ENCODE measurements around the gene PLCD3. TPM values are rescaled to one million over a fixed set of nuclear protein-coding genes. Genes with fewer than 3 reads are reported as not detected.

PLCD3 gene
- total RNA-seq, 2 experiments from 2014 or later, result 4.3 to 4.4 TPM

DNA sequence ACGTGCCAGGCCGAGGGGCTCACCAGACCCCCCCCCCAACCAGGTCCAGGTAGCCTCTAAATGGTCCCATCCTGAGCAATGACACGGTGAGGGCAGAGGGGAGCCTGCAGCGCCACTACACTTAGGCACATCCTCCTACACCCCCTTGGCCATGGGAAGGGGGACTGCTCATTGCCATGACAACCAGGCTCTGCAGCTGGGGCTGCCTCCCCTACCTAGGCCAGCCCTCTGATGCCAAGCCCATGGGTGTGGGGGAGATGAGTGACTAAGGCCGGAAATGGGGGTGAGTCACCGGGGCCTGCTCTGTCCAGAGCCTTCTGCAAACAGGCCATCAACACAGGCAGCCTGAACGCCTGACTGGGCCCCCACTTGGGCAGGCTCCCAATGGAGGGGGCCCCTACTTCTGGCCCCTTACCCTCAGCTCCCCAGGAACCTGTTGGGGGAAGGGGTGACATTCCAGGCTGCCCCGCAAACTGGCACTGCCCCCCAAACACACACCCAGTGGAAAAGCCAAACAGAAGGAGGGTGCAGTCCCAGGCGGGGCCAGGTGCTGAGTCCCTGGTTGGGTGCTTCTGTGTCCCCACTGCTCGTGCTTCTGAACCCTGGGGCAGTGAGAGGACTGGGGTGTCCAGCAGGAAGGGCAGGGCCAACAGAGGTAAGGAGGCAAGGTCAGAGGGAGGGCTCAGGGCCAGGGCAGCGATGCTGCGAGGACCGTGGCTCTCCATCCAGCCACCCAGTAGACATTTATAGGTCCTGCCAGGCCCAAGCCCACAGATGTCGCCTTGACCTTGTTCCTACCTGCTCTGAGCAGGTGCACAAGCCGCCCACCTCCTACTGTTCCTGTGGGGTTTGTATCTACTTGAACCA lies 8.2 kb downstream of the PLCD3 start:
- H3K27ac Mint-ChIP-seq, result no peak overlapping the region
- peak; percentile 62 for DNase-seq
- intact Hi-C loops (cut with micrococcal nuclease), result no loop called here
- H3K4me1 Mint-ChIP-seq (ENCODE audit: low read depth), result no peaks in the 10 kb centered on the region
- H3K4me3 Mint-ChIP-seq, result no peak overlapping the region
- no peaks in the 10 kb centered on the region for H3K9me3 Mint-ChIP-seq
- ChIA-PET POLR2A (no interaction called here), CTCF (interaction anchor here (1.5 to 2.0 kb wide), 3 partner anchors 11 to 25 kb away, joined by 6 to 11 read pairs (median 10); partner anchors contain the start of gene ACBD4)
- H3K36me3 Mint-ChIP-seq, result no peaks in the 10 kb centered on the region
- peaks cover 1% of the 10 kb centered on the region for H3K27me3 Mint-ChIP-seq

DNA sequence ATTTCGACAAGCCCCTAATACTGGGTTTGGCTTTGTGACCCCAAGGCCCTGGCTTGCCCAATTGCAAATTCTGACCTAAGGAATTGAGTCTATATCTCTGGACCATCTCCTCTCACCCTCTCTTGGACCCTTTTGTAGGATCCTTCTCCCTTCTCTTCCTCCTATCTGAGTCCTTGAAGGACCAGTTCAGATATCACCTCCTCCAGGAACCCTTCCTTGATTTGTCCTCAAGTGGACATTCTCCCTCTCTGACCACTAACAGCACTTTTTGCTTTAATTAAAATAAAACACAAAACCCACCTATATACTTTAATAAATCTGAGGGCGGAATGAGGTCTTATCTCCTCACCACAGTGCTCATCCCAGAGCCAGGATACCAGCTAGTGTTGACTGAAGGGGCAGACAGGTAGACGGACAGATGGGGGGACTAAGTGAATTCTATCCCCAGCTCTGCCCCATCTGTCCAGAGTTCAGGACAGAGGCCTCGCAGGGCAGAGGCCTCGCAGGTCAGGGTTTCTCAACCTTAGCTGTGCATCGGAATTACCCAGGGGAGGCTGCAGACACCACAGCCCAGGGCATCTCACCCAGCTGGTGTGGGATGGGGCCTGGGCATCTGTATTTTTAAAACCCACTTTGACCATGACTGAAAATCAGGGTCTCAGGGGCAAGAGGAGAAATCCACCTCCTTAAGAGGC lies 9.1 kb downstream of the PLCD3 start:
- intact Hi-C loops (cut with micrococcal nuclease), result no loop called here
- Mint-ChIP-seq H3K27me3 (peaks cover 1% of the 10 kb centered on the region), H3K27ac (no peak overlapping the region), H3K4me3 (no peak overlapping the region), H3K36me3 (no peaks in the 10 kb centered on the region), H3K9me3 (no peaks in the 10 kb centered on the region), H3K4me1 (ENCODE audit: low read depth) (no peaks in the 10 kb centered on the region)
- ChIA-PET CTCF (interaction anchor here (1.5 kb wide), 1 partner anchor 12 kb away, joined by 11 read pairs; the partner anchor contains the start of gene ACBD4), POLR2A (no interaction called here)
- DNase-seq, result no peak

DNA sequence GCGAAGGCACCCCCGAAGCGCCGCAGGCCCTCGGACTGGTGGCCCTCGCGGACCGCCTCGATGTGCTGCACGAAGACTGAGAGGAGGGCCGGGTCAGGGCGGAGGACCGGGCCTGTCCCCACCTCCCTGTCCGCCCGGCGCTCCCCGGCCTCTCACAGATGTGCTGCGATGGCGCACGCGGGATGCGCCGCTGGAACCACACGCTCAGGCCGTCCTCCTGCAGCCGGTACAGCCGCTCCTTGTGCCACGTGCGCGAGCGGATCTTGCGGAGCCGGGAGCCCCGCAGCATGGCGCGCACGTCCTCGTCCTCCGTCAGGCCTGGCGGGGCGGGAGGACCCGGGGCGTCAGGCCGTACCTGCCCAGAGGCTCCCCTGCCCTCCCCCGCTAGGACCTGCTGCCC lies 11.3 kb downstream of the PLCD3 start:
- ChIA-PET CTCF (interaction anchor here (4.0 kb wide), 1 partner anchor 14 kb away, joined by 14 read pairs; the partner anchor contains the start of gene ACBD4), POLR2A (no interaction called here)
- no peak overlapping the region for H3K4me3 Mint-ChIP-seq
- H3K9me3 Mint-ChIP-seq, result no peaks in the 10 kb centered on the region
- H3K36me3 Mint-ChIP-seq, result no peaks in the 10 kb centered on the region
- intact Hi-C loops (cut with micrococcal nuclease), result no loop called here
- H3K4me1 Mint-ChIP-seq (ENCODE audit: low read depth), result no peaks in the 10 kb centered on the region
- H3K27me3 Mint-ChIP-seq, result peaks cover 1% of the 10 kb centered on the region
- H3K27ac Mint-ChIP-seq, result no peak overlapping the region
- no peak for DNase-seq

DNA sequence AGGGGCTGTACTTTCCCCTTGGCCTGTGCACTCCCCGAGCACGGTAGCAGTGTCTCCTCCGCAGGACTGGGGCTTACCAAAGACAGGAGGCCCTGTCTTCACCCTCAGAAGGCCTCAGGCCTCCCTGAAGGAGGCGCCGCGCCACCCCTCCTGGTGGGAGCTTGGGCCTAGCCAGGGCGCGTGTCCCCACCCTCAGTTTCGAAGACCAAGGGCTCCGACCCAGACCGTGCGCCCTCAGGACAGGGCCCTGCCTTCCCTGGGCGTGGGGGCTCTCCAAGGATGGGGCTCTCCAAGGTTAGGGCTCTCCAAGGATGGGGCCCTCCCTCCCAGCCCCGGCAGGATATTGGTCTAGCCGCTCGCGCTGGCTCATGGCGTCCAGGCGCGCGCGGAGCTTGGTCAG lies 11.8 kb downstream of the PLCD3 start:
- intact Hi-C loops (cut with micrococcal nuclease), result no loop called here
- no peaks in the 10 kb centered on the region for H3K4me1 Mint-ChIP-seq (ENCODE audit: low read depth)
- POLR2A ChIA-PET, result no interaction called here
- DNase-seq, result no peak
- H3K36me3 Mint-ChIP-seq, result no peaks in the 10 kb centered on the region
- H3K27ac Mint-ChIP-seq, result no peak overlapping the region
- no peaks in the 10 kb centered on the region for H3K9me3 Mint-ChIP-seq
- CTCF ChIA-PET, result interaction anchor here (4.0 kb wide), 1 partner anchor 15 kb away, joined by 14 read pairs; the partner anchor contains the start of gene ACBD4
- peaks cover 1% of the 10 kb centered on the region for H3K27me3 Mint-ChIP-seq
- H3K4me3 Mint-ChIP-seq, result no peak overlapping the region

DNA sequence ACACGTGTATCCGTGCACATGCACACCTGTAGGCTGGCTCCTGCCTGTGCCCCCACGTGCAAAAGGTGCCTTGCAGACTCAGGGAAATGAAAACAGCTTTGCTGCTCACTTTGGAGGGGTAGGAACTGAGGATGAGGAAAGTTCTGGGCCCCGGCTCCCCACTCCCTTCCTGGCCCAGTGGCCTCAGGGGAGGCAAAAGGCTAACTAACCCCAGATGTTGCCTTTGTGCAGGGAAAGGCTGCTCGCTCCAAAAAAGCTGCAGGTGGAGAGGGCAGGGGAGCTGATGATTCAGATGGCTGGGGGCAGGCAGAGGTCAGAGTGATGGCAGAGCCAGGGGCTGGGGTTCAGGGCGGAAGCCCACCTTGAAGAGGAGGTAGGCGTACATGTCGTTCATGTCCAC lies 12.4 kb downstream of the PLCD3 start:
- DNase-seq, result no peak
- H3K27me3 Mint-ChIP-seq, result peaks cover 1% of the 10 kb centered on the region
- H3K9me3 Mint-ChIP-seq, result no peaks in the 10 kb centered on the region
- H3K4me3 Mint-ChIP-seq, result no peak overlapping the region
- no peaks in the 10 kb centered on the region for H3K4me1 Mint-ChIP-seq (ENCODE audit: low read depth)
- no peak overlapping the region for H3K27ac Mint-ChIP-seq
- POLR2A ChIA-PET, result no interaction called here
- CTCF ChIA-PET, result interaction anchor here (4.0 kb wide), 1 partner anchor 15 kb away, joined by 14 read pairs; the partner anchor contains the start of gene ACBD4
- intact Hi-C loops (cut with micrococcal nuclease), result no loop called here
- no peaks in the 10 kb centered on the region for H3K36me3 Mint-ChIP-seq

DNA sequence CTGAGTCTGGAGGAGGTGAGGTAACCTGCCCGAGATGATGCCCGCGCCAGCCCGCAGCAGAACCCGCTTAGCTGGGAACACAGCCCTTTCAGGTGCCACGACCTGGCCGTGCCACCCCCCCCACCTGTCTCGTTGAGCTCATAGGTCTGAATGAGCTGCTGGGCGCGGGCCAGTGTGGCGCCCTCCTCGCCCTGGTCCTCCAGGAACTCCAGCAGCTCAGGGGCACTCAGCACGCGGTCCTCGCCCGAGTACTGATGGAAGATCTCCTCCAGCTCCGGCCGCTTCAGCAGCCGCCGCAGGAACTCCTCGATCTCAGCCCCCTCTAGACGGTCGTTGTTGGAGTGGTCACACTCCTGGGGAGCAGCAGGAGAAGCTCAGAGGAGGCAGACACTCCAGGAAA lies 13.6 kb downstream of the PLCD3 start:
- no peaks in the 10 kb centered on the region for H3K9me3 Mint-ChIP-seq
- H3K36me3 Mint-ChIP-seq, result no peaks in the 10 kb centered on the region
- no peak for DNase-seq
- intact Hi-C loops (cut with micrococcal nuclease), result no loop called here
- peaks cover 1% of the 10 kb centered on the region for H3K27me3 Mint-ChIP-seq
- no peak overlapping the region for H3K4me3 Mint-ChIP-seq
- ChIA-PET CTCF (interaction anchor here (0.9 to 4.0 kb wide), 5 partner anchors 13 to 254 kb away, joined by 3 to 14 read pairs (median 4); partner anchors contain the start of gene ACBD4), POLR2A (no interaction called here)
- no peaks in the 10 kb centered on the region for H3K4me1 Mint-ChIP-seq (ENCODE audit: low read depth)
- H3K27ac Mint-ChIP-seq, result no peak overlapping the region

DNA sequence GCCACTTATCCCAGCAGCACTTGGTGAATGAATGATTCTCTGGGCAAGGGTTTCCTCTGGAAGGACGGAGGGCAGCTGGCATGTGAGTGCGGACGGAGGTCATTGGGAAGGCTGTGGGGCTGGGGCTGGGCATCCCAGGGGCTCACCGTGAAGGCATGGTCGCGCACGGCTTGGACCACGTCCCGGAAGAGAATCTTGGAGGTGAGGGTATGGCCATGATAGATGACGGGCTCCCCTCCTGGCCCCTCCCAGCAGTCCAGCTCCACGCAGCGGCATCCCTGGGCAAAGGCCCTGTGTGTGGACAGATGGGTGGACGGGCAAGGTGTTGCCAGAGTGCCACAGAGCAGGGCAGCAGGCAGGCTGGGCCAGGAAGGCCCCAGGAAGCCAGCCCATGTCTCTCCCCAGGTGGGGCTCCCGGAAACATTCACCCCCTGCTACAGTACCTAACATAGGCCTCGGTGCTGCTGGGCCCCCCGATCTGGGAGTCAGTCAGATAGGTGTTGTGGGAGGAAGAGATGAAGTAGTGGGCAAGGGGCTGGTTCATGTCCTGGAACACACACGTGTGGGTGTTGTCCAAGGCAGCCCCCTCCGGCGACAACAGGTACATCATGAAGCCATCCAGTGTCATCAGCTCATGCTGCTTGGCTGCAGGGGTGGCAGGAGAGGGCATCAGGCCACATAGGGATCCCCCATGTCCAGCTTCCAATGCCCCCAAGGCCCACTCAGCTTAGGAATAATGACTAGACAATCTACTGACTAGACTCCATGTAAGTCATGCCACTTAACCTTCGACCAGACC lies 14.3 kb downstream of the PLCD3 start:
- no peaks in the 10 kb centered on the region for H3K9me3 Mint-ChIP-seq
- no peaks in the 10 kb centered on the region for H3K4me1 Mint-ChIP-seq (ENCODE audit: low read depth)
- no peak overlapping the region for H3K4me3 Mint-ChIP-seq
- ChIA-PET POLR2A (no interaction called here), CTCF (interaction anchor here (0.9 to 4.0 kb wide), 6 partner anchors 13 to 253 kb away, joined by 3 to 14 read pairs (median 4); partner anchors contain the start of gene ACBD4)
- no peak for DNase-seq
- no peaks in the 10 kb centered on the region for H3K36me3 Mint-ChIP-seq
- intact Hi-C loops (cut with micrococcal nuclease), result no loop called here
- no peak overlapping the region for H3K27ac Mint-ChIP-seq
- peaks cover 1% of the 10 kb centered on the region for H3K27me3 Mint-ChIP-seq

DNA sequence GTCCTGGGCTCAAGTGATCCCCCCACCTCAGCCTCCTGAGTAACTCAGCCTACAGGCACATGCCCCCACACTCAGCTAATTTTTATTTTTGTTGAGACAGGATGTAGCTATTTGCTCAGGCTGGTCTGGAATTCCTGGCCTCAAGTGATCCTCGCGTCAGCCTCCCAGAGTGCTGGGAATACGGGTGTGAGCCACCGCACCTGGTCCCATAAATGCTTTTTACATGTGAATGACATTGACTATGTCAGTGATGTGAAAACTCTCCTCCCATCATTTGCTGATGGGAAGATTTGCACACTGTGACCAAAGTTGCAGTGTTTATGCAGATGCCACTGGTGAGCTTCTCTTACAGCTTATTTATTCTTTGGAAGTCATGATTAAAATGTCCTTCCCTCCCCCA lies 15.0 kb downstream of the PLCD3 start:
- Mint-ChIP-seq H3K27me3 (peaks cover 1% of the 10 kb centered on the region), H3K36me3 (no peaks in the 10 kb centered on the region), H3K4me1 (ENCODE audit: low read depth) (no peaks in the 10 kb centered on the region), H3K9me3 (no peaks in the 10 kb centered on the region), H3K27ac (no peak overlapping the region), H3K4me3 (no peak overlapping the region)
- DNase-seq, result no peak
- intact Hi-C loops (cut with micrococcal nuclease), result no loop called here
- ChIA-PET POLR2A (no interaction called here), CTCF (interaction anchor here (1.0 to 1.8 kb wide), 3 partner anchors 14 to 252 kb away, joined by 3 to 4 read pairs (median 3); no protein-coding TSS in a partner anchor)

DNA sequence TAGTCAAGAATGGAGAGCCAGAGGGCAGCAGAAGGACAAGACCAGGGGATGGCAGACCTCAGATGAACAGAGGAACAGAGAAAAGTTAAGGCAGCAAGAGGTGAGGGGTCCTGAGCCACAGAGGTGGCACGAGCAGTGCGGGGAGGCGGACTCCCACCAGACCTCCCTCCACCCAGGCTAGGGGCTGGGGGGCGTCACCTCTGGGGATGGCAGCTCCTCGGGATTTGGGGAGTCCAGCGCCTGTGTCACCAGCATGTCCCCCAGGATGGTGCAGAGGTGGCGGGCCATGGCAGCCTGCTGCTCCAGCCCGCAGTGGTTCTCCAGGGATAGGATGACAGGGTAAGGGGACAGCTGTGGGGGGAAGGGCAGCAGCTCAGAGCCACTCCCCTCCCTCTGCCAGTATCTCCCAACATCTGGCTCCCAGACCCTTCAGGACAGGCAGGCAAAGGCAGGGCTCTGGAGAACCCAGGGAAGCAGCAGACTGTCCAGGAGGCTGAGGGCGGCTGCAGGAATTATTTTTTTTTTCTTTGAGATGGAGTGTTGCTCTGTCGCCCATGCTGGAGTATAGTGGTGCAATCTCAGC lies 15.8 kb downstream of the PLCD3 start:
- POLR2A ChIA-PET, result no interaction called here

DNA sequence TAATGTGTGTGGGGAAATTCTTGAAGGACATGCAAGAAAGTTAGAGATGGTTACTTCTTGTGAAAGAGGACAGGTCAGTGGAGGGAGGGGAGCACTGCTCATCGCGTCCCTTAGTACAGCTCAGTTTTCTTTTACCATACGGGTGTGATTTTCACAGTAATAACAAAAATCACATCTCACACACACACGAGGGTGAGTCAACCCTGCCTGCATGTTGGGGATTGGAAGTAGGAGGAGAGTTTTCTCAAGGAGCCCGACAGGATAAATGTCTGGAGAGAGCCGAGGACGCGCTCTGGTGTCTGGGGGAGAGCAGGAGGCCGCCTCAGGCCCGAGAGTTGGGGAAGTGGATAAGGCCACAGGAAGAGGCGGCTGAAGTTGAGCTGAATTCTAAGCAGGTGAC lies 16.4 kb downstream of the PLCD3 start:
- no peak overlapping the region for H3K4me3 Mint-ChIP-seq
- intact Hi-C loops (cut with micrococcal nuclease), result no loop called here
- no peak for DNase-seq
- ChIA-PET CTCF (interaction anchor here (1.8 to 1.9 kb wide), 2 partner anchors 16 to 19 kb away, joined by 7 to 9 read pairs; partner anchors contain the start of gene ACBD4), POLR2A (no interaction called here)
- H3K27ac Mint-ChIP-seq, result no peak overlapping the region
- H3K4me1 Mint-ChIP-seq (ENCODE audit: low read depth), result no peaks in the 10 kb centered on the region
- H3K27me3 Mint-ChIP-seq, result no peaks in the 10 kb centered on the region
- H3K36me3 Mint-ChIP-seq, result no peaks in the 10 kb centered on the region
- H3K9me3 Mint-ChIP-seq, result no peaks in the 10 kb centered on the region

More for the DNA sequence above, 15.8 kb downstream of the PLCD3 start:
- Mint-ChIP-seq H3K36me3 (no peaks in the 10 kb centered on the region), H3K27ac (no peak overlapping the region), H3K27me3 (no peaks in the 10 kb centered on the region), H3K9me3 (no peaks in the 10 kb centered on the region), H3K4me3 (no peak overlapping the region), H3K4me1 (ENCODE audit: low read depth) (no peaks in the 10 kb centered on the region)
- intact Hi-C loops (cut with micrococcal nuclease), result no loop called here
- CTCF ChIA-PET, result interaction anchor here (1.0 to 1.9 kb wide), 3 partner anchors 17 to 19 kb away, joined by 3 to 9 read pairs (median 7); partner anchors contain the start of gene ACBD4
- DNase-seq, result no peak

DNA sequence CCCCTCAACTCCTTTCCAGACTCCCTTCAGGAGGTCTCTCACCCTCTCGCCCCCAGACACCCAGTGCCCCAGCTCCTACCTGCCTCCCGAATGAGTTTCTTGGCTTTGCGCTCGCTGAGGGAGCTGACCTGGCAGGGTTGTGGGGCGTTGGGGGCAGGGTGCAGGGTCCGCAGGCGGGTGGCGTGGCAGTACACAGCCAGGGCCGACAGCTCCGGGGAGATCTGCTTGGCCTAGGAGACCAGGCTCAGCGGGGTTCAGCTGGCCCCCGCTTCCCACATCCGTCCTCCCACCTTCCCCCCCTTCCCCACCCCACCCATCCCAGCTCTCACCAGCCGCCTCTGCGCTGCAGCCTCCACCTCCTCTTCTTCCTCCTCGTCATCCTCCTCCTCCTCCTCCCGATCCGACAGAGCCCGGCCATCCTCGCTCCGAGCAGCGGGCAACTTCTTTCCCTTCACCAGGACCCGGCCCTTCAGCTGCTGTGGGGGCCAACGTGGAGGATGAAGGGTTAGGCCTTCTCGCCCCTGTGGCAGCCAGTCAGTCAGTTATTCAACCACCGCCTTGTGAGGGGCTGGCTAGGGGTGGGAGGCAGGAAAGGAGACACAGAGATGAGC lies 17.2 kb downstream of the PLCD3 start:
- DNase-seq, result no peak
- Mint-ChIP-seq H3K4me1 (ENCODE audit: low read depth) (no peaks in the 10 kb centered on the region), H3K27ac (no peak overlapping the region), H3K9me3 (no peaks in the 10 kb centered on the region), H3K36me3 (no peaks in the 10 kb centered on the region), H3K27me3 (no peaks in the 10 kb centered on the region), H3K4me3 (no peak overlapping the region)
- intact Hi-C loops (cut with micrococcal nuclease), result no loop called here
- ChIA-PET POLR2A (no interaction called here), CTCF (interaction anchor here (1.0 to 1.9 kb wide), 4 partner anchors 16 to 82 kb away, joined by 3 to 9 read pairs (median 6); partner anchors contain the start of gene ACBD4)
